CD4-positive, alpha-beta memory T cell (primary cell): ENCODE measurements around the gene TBC1D5. TPM values are rescaled to one million over a fixed set of nuclear protein-coding genes. Genes with fewer than 3 reads are reported as not detected.
A peak's percentile ranks its signal among the peaks of the same experiment; 100 is the strongest.
"Not testable (repeated sequence)": the region's sequence is repeated elsewhere in the genome, so short reads cannot be mapped to it uniquely, and the experiment has no call there.

Experiments
- CTCF ChIA-PET: fragments of 350-600 bp; sonication (Branson Sonifier 250); formaldehyde crosslinking; loops from one replicate; lab custom pipeline; 2021; ENCODE audit warnings: inconsistent platforms; ENCODE audit not compliant: partially characterized antibody; lab: Charles Lee
- POLR2A ChIA-PET: fragments of 350-600 bp; sonication (Branson Sonifier 250); formaldehyde crosslinking; loops from one replicate; lab custom pipeline; 2021; ENCODE audit not compliant: partially characterized antibody; lab: Charles Lee
- DNase-seq, 5 donors: peaks; one replicate each; pipeline versions ENCODE4 v3.0.0 to v3.0.0-alpha.2; 2020 to 2022; ENCODE audit warnings: mixed read lengths in 1 of 5
- H3K27ac ChIP-seq: one replicate; pipeline ENCODE4 v1.7.0; 2013; ENCODE audit warnings: low read depth, low read length
- H3K27me3 ChIP-seq: 2 replicates; pipeline ENCODE4 v1.7.0; 2013; ENCODE audit warnings: mild to moderate bottlenecking, low read length, moderate library complexity; ENCODE audit not compliant: insufficient read depth
- H3K36me3 ChIP-seq: 2 replicates; pipeline ENCODE4 v1.7.0; 2013; ENCODE audit warnings: mild to moderate bottlenecking, low read length, moderate library complexity; ENCODE audit not compliant: insufficient read depth
- H3K4me1 ChIP-seq: 2 replicates; pipeline ENCODE4 v1.7.0; 2013; ENCODE audit warnings: mild to moderate bottlenecking, low read length, moderate library complexity; ENCODE audit not compliant: insufficient read depth
- H3K4me3 ChIP-seq, 2 donors: one replicate each; pipeline ENCODE4 v1.7.0; 2013; ENCODE audit warnings: low read length in 2 of 2, mild to moderate bottlenecking in 1 of 2
- H3K9me3 ChIP-seq, 2 donors: one replicate each; pipeline ENCODE4 v1.7.0; 2013; ENCODE audit warnings: low read length in 2 of 2, control low read depth in 1 of 2; ENCODE audit not compliant: control insufficient read depth in 1 of 2
- H3K27ac Mint-ChIP-seq, 7 donors: one replicate each; pipeline ENCODE4 v1.8.0; 2020 to 2021; ENCODE audit warnings: mixed read lengths in 7 of 7, mild to moderate bottlenecking in 6 of 7, inconsistent platforms in 3 of 7, moderate library complexity in 3 of 7
- H3K27me3 Mint-ChIP-seq, 2 donors: one replicate each; pipeline ENCODE4 v1.8.0; 2020 to 2021; ENCODE audit warnings: mixed read lengths in 2 of 2
- H3K36me3 Mint-ChIP-seq, 2 donors: one replicate each; pipeline ENCODE4 v1.8.0; 2020 to 2021; ENCODE audit warnings: mixed read lengths in 2 of 2, inconsistent platforms in 1 of 2, mild to moderate bottlenecking in 1 of 2
- H3K4me1 Mint-ChIP-seq, 4 donors: one replicate each; pipeline ENCODE4 v1.8.0; 2020 to 2021; ENCODE audit warnings: mixed read lengths in 4 of 4, mild to moderate bottlenecking in 1 of 4
- H3K4me3 Mint-ChIP-seq, 8 donors: one replicate each; pipeline ENCODE4 v1.8.0; 2020 to 2021; ENCODE audit warnings: mixed read lengths in 8 of 8, mild to moderate bottlenecking in 7 of 8, moderate library complexity in 6 of 8, inconsistent platforms in 3 of 8
- H3K9me3 Mint-ChIP-seq, 8 donors: one replicate each; pipeline ENCODE4 v1.8.0; 2020 to 2021; ENCODE audit warnings: mixed read lengths in 8 of 8, mild to moderate bottlenecking in 5 of 8, inconsistent platforms in 3 of 8, moderate library complexity in 1 of 8
- intact Hi-C: fragments of 100-400 bp; cut with micrococcal nuclease; formaldehyde crosslinking; loops from one replicate; pipeline ENCODE4 v1.15.1; 2023
- polyA plus RNA-seq, 2 donors: library from polyadenylated mRNA; unstranded; fragments of 300-500 nt; fragmentation: Illumina TruSeq; gene quantifications; one replicate each; pipeline ENCODE4 v1.2.3, GENCODE V29; 2021
- total RNA-seq, 2 experiments: library from RNA; stranded (reverse); gene quantifications; one replicate each; pipeline ENCODE4 v1.2.3, GENCODE V29; 2021

TBC1D5 gene
- total and polyA plus RNA-seq, 4 experiments from 2014 or later = 21.2 to 52.2 (median 43.3) TPM

GRCh38 chr3:17396036-17396435 lies 346.4 kb downstream of the TBC1D5 start:
- POLR2A ChIA-PET = no interaction called here
- H3K36me3 ChIP-seq = no peaks in the 10 kb centered on the region
- H3K27ac ChIP-seq = no peak overlapping the region
- no peaks in the 10 kb centered on the region for H3K9me3 ChIP-seq
- no peak overlapping the region for H3K4me3 Mint-ChIP-seq
- peaks cover 0 to 15% (median 3%) of the 10 kb centered on the region in 8 donors for H3K9me3 Mint-ChIP-seq
- no peak for DNase-seq
- CTCF ChIA-PET = no interaction called here
- intact Hi-C loops = no loop called here
- H3K36me3 Mint-ChIP-seq = peaks cover 41 to 56% of the 10 kb centered on the region in 2 donors
- H3K4me3 ChIP-seq = no peak overlapping the region
- no peaks in the 10 kb centered on the region for H3K27me3 ChIP-seq
- H3K27me3 Mint-ChIP-seq = no peaks in the 10 kb centered on the region
- H3K4me1 ChIP-seq = no peaks in the 10 kb centered on the region
- H3K4me1 Mint-ChIP-seq = no peaks in the 10 kb centered on the region
- H3K27ac Mint-ChIP-seq = no peak overlapping the region

- Histone ChIP-seq H3K27ac (no peak overlapping the region), H3K36me3 (no peaks in the 10 kb centered on the region), H3K4me3 (no peak overlapping the region), H3K9me3 (no peaks in the 10 kb centered on the region), H3K4me1 (no peaks in the 10 kb centered on the region), H3K27me3 (no peaks in the 10 kb centered on the region)
- CTCF ChIA-PET = no interaction called here
- Mint-ChIP-seq H3K4me3 (no peak overlapping the region), H3K36me3 (peaks cover 44 to 60% of the 10 kb centered on the region in 2 donors), H3K27ac (peak overlapping the region in 1 of 7 donors; percentile 19), H3K27me3 (no peaks in the 10 kb centered on the region), H3K9me3 (peaks cover 0 to 15% (median 3%) of the 10 kb centered on the region in 8 donors), H3K4me1 (no peaks in the 10 kb centered on the region)
- POLR2A ChIA-PET = no interaction called here
- intact Hi-C loops = no loop called here
- DNase-seq = no peak
These were observed 347.8 kb downstream of the TBC1D5 start for GRCh38 chr3:17394541-17395155.

GRCh38 chr3:17392516-17392915 lies 349.9 kb downstream of the TBC1D5 start:
- POLR2A ChIA-PET, H3K9me3 ChIP-seq, H3K36me3 ChIP-seq, DNase-seq, H3K4me3 ChIP-seq, H3K4me1 Mint-ChIP-seq, H3K27me3 ChIP-seq, H3K27ac Mint-ChIP-seq, H3K27me3 Mint-ChIP-seq, H3K4me1 ChIP-seq, H3K4me3 Mint-ChIP-seq, H3K27ac ChIP-seq, intact Hi-C loops, CTCF ChIA-PET: not testable (repeated sequence)
- peaks cover 47 to 66% of the 10 kb centered on the region in 2 donors for H3K36me3 Mint-ChIP-seq
- H3K9me3 Mint-ChIP-seq = peaks cover 0 to 15% (median 3%) of the 10 kb centered on the region in 8 donors

GRCh38 chr3:17390785-17391184 lies 351.6 kb downstream of the TBC1D5 start:
- no peaks in the 10 kb centered on the region for H3K9me3 ChIP-seq
- Mint-ChIP-seq H3K27ac (no peak overlapping the region), H3K27me3 (no peaks in the 10 kb centered on the region), H3K4me3 (no peak overlapping the region), H3K9me3 (peaks cover 0 to 15% (median 3%) of the 10 kb centered on the region in 8 donors), H3K4me1 (no peaks in the 10 kb centered on the region), H3K36me3 (peaks cover 47 to 60% of the 10 kb centered on the region in 2 donors)
- ChIA-PET CTCF (interaction anchor here (1.4 kb wide), 1 partner anchor 23 kb away, joined by 4 read pairs; no protein-coding TSS in a partner anchor), POLR2A (no interaction called here)
- H3K4me3 ChIP-seq = no peak overlapping the region
- no peaks in the 10 kb centered on the region for H3K4me1 ChIP-seq
- no peaks in the 10 kb centered on the region for H3K27me3 ChIP-seq
- DNase-seq = no peak
- H3K27ac ChIP-seq = no peak overlapping the region
- intact Hi-C loops = no loop called here
- H3K36me3 ChIP-seq = no peaks in the 10 kb centered on the region

GRCh38 chr3:17387108-17387507 lies 355.3 kb downstream of the TBC1D5 start:
- peaks cover 0 to 2% (median 0%) of the 10 kb centered on the region in 8 donors for H3K9me3 Mint-ChIP-seq
- H3K4me3 ChIP-seq = no peak overlapping the region
- H3K9me3 ChIP-seq = no peaks in the 10 kb centered on the region
- ChIA-PET CTCF (no interaction called here), POLR2A (no interaction called here)
- H3K27me3 Mint-ChIP-seq = no peaks in the 10 kb centered on the region
- no peak overlapping the region for H3K27ac Mint-ChIP-seq
- no peak for DNase-seq
- peaks cover 29 to 36% of the 10 kb centered on the region in 2 donors for H3K36me3 Mint-ChIP-seq
- H3K4me3 Mint-ChIP-seq = no peak overlapping the region
- H3K36me3 ChIP-seq = no peaks in the 10 kb centered on the region
- no peaks in the 10 kb centered on the region for H3K4me1 ChIP-seq
- no peaks in the 10 kb centered on the region for H3K27me3 ChIP-seq
- intact Hi-C loops = no loop called here
- no peak overlapping the region for H3K27ac ChIP-seq
- H3K4me1 Mint-ChIP-seq = peaks cover 0 to 1% (median 0%) of the 10 kb centered on the region in 4 donors

GRCh38 chr3:17386432-17386831 lies 356.0 kb downstream of the TBC1D5 start:
- no peak overlapping the region for H3K4me3 Mint-ChIP-seq
- CTCF ChIA-PET = no interaction called here
- intact Hi-C loops = no loop called here
- peaks cover 0 to 1% (median 0%) of the 10 kb centered on the region in 4 donors for H3K4me1 Mint-ChIP-seq
- peaks cover 24 to 30% of the 10 kb centered on the region in 2 donors for H3K36me3 Mint-ChIP-seq
- H3K27me3 Mint-ChIP-seq = no peaks in the 10 kb centered on the region
- no peaks in the 10 kb centered on the region for H3K27me3 ChIP-seq
- H3K4me1 ChIP-seq = no peaks in the 10 kb centered on the region
- no peaks in the 10 kb centered on the region for H3K9me3 Mint-ChIP-seq
- H3K27ac ChIP-seq = no peak overlapping the region
- no peaks in the 10 kb centered on the region for H3K36me3 ChIP-seq
- no peak overlapping the region for H3K4me3 ChIP-seq
- POLR2A ChIA-PET = no interaction called here
- H3K9me3 ChIP-seq = no peaks in the 10 kb centered on the region
- no peak for DNase-seq
- H3K27ac Mint-ChIP-seq = no peak overlapping the region

- peaks cover 13 to 15% of the 10 kb centered on the region in 2 donors for H3K36me3 Mint-ChIP-seq
- Histone ChIP-seq H3K4me1 (no peaks in the 10 kb centered on the region), H3K9me3 (no peaks in the 10 kb centered on the region), H3K27ac (no peak overlapping the region), H3K4me3 (no peak overlapping the region), H3K36me3 (no peaks in the 10 kb centered on the region), H3K27me3 (no peaks in the 10 kb centered on the region)
- no peaks in the 10 kb centered on the region for H3K27me3 Mint-ChIP-seq
- H3K4me3 Mint-ChIP-seq = no peak overlapping the region
- intact Hi-C loops = no loop called here
- ChIA-PET POLR2A (no interaction called here), CTCF (no interaction called here)
- DNase-seq = no peak
- no peaks in the 10 kb centered on the region for H3K9me3 Mint-ChIP-seq
- H3K4me1 Mint-ChIP-seq = peaks cover 0 to 2% (median under 1%) of the 10 kb centered on the region in 4 donors
- peak overlapping the region in 2 of 7 donors; percentile 4 to 20 for H3K27ac Mint-ChIP-seq
These were observed 357.7 kb downstream of the TBC1D5 start for GRCh38 chr3:17384567-17385296.
